NCI-H226 (cell line): ENCODE data around the gene BOC.

ENCODE experiments used
- DNase-seq: peaks from one replicate; pipeline ENCODE4 v3.0.0-alpha.2; 2015

The BOC gene

DNA sequence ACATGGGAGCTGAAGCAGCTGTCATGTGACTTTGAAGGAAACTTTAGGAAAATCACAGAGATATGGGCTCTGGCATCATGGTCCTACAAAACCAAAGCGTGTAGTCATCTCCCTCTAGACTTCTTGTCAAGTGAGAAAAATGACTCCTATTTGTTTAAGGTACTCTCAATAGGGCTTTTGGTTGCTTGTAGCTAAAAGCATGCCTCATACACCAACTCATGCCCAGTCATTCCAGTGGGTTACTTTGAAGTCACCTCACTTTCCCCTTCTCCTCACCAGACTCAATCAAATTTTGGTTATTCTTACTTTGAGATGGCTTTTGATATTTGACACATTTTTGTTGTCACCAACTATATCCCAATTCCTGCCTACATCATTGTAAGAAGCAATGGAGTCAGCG is 81.6 kb downstream of the BOC start:
- no peak for DNase-seq

DNA sequence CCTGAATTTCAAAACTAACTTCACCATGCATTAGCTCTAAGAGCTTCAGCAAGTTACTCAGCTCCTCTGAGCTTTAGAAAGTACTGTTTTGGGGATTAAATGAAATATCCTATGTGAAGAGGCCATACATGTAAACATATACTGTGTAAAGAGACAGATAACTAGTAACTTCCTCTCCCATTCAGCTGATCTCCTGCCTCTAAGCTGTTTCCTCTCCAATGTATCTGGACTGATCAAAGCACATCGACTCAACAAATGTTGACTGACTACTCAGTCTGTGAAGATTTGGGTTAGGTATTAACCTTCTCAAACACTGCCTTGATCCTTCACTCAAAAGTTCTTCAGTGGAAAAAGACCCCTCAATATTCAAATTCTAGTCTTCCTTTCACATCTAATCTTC is 82.0 kb downstream of the BOC start:
- DNase-seq, result no peak

DNA sequence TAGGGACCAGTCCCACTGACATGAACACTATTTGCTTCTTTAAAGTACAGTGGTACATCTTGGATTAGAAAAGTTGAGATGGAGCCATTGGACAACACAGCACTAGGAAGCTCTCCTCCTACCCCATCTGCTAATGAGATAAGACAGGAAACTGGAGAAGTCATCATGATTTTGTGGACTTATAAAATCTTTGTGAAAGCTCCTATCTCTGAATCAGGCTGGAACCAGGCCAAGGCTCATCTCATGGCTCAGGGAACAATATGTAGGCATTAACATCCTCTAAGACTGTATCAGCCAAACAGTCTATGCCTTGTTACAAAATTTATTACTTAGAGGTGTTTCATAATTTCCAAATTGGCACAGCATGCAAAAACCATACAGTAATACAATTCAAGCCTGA is 84.1 kb downstream of the BOC start:
- DNase-seq, result no peak

DNA sequence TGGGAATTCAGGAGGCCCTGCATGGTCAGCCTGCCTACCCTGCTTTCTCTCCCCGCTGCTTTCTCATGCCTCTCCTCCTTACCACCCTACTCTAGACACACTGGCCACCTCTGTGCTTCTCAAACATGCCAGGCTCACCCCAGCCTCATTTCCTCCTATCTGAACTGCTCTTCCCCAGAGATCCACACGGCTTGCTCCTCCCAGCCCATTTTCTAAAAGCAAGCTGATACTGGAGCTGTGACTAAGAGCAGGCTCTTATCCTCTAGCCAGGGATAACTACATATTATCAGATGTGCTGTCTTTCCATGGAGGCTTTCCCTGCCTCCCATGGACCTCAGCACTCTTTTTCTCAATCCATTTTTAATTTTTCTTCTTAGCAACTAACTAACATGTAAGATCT is 85.9 kb downstream of the BOC start:
- no peak for DNase-seq

DNA sequence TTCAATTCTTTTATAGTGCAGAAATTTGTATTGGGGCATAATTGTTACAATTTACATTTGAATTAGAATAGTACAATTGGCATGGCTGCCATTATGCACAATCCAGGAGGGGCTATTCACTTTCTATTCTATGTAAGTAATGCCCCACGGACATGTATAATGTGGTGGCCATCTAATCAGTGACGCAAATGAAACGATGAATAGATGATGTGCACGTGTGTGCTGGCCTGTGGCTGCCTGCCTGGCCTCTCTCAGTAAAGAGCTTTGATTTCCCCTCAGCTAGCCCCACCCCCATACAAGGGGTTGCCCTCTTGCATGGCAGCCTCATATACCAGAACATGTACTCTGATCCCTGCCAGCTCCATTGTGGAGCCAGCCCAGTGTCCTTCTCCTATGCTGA is 86.5 kb downstream of the BOC start:
- no peak for DNase-seq

DNA sequence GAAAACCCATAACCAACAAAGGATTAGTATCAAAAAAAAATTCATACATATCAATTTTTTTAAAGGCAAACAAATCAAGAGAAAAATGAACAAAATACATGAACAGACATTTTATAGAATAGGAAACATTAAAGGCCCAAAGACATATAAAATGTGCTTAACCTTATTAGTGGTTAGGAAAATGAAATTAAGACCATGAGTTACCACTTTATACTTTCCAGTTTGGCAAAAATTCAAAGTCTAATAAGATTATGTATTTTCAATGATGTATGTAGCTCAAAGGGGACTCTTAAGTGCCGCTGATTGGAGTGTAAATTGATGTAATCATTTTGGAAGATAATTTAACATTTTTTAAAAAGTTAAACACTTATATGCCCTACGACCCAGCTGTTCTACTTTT is 89.2 kb downstream of the BOC start:
- DNase-seq, result no peak

DNA sequence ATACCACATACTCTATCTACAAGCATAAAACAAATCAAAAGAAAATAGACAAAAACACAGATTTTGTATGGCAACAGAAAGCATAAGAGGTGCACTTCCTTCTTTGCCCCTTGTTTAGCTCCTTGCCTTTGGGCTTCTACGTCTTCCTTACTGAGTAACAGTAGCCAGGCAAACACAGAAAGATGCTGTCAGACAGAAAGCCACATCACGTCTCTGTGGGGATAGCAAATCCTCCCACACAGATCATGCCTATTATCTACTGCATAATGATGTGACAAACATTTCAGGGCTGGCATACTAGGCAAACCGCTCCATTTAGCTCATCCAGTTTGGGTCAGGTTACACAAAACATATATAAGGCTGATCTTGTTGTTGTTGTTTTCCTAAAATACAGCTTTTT is 92.7 kb downstream of the BOC start:
- no peak for DNase-seq

DNA sequence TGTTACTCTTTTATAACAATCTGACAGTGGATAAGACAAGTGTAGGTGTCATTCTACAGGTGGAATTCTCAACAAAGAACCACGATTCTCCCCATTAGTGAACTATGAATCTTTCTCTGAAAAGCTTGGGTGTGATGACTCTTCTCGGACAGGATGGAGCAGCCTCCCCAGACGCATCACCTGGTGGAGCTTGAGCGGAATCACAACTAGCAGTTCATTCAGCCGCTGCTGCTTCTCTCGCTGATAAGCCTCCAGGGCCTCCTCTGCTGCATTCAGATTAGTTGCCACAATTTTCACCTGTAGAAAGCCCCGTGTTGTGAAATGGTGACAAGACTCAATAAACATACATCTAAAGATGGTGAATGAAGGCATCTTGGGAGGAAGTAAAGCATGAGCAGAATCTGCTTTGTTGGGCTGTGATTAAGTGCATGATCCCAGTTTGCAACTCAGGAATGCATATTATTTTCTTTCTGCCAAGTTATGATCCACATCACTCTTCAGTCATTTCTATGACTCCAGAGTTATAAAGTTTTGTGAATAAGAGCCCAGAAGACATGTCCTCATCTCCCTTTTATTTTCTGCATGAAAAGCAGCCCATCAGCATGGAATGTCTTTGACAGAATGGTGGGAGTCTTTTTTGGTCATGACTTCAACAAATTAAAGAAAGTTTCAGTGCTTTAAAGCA is 93.6 kb downstream of the BOC start:
- no peak for DNase-seq

DNA sequence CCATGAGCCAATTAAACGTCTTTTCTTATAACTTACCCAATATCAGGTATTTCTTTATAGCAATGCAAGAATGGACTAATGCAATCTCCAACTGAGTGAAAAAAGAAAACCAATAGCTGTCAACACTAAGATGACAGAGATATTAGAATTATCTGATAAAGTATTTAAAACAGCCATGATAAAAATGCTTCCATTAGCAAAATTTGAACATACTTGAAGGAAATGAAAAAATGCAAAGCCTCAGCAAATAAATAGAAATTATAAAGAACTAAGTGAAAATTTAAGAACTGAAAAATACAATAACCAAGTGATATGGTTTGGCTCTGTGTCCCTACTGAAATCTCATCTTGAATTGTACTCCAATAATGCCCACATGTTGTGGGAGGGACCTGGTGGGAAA is 99.6 kb downstream of the BOC start:
- DNase-seq, result no peak

DNA sequence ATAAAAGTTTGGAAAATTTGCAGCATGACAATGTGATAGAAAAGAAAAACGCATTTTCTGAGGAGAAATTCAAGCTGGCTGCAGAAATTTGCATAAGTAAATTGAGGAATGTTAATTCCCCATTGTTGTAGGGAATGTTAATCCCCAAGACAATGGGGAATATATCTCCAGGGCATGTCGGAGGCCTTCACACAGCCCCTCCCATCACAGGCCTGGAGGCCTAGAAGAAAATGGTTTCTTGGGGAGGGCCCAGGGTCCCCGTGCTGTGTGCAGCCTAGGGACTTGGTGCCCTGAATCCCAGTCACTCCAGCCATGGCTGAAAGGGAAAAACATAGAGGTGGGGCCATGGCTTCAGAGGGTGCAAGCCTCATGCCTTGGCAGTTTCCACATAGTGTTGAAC is 101.1 kb downstream of the BOC start:
- DNase-seq, result no peak

DNA sequence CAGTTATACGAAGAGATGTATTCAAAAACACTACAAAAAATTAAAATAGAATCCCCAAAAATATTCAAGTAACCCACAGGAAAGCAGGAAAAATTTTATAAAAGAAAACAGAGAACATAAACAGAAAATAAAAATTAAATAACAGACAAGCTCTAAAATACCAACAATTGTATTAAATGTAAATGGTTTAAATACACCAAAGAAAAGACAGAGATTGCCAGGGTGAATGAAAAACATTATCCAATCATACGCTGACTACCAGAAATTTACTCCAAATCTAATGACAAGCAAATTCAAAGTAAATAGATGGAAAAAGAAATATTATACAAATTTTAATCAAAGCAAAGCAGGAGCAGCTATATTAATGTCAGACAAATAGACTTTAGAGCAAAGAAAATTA is 103.6 kb downstream of the BOC start:
- DNase-seq, result no peak

DNA sequence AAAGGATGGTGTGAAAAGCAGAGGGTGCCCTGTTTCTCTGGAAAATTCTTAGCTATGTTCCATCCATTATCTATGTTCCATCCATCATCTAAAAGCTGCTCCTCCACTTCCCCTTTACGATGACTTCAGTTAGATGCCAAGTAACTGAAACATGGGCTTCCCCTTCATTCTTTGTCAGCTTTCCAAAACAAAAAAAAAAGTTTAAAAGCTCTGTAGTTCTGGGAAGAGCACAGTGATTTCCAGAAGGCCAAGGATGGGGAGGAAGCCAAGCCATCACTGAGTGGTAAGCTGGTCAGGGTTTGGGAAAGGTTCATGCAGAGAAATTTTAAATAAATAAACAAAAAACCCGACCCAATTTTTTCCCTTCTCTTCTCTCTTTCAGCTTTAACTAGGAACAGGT is 118.4 kb downstream of the BOC start:
- peak; percentile 20 for DNase-seq

DNA sequence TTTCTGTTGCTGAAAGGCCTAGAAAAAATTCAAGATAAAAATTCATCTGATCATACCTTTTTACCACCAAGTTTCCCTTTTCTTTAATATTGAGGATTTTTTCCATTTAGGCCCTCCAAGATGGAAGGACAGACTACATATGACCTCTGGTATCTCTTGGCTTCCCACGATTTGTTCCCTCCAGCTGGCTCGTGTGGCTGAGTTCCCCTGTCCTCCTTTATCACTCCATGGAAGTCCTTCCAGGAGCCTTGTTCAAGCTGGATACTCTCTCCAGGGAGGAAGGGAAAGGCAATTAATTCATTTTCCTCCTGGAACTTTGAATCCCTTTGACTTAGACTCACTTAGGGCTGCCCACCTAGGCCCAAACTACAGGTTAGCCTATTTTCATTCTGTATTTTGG is 119.4 kb downstream of the BOC start:
- no peak for DNase-seq

DNA sequence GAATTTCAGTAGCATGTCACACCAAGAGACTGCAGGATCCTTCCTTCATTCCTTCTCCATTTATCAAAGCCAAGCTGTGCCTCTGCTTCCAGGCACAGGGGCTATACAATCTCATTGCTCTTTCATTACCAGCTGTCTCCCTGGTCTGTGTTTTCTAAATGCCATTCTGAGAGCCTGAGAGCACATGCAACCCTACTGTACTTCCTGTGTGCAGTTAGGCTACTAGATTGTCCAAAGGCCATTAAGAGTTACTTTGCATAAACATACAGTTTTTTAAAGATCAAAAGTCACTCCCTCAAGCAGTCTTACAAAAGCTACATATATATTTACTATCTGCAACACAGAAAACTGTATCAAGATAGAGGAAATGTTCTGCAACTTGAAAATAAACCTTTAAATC is 119.8 kb downstream of the BOC start:
- DNase-seq, result no peak
